ENCODE data around the gene FCHO1. TPM values are rescaled to one million over a fixed set of nuclear protein-coding genes. Genes with fewer than 3 reads are reported as not detected.
A peak's percentile ranks its signal among the peaks of the same experiment; 100 is the strongest.
"Not testable (repeated sequence)": the region's sequence is repeated elsewhere in the genome, so short reads cannot be mapped to it uniquely, and the experiment has no call there.

The FCHO1 gene
- polyA plus RNA-seq, 1 experiment: 0.48 TPM

DNA sequence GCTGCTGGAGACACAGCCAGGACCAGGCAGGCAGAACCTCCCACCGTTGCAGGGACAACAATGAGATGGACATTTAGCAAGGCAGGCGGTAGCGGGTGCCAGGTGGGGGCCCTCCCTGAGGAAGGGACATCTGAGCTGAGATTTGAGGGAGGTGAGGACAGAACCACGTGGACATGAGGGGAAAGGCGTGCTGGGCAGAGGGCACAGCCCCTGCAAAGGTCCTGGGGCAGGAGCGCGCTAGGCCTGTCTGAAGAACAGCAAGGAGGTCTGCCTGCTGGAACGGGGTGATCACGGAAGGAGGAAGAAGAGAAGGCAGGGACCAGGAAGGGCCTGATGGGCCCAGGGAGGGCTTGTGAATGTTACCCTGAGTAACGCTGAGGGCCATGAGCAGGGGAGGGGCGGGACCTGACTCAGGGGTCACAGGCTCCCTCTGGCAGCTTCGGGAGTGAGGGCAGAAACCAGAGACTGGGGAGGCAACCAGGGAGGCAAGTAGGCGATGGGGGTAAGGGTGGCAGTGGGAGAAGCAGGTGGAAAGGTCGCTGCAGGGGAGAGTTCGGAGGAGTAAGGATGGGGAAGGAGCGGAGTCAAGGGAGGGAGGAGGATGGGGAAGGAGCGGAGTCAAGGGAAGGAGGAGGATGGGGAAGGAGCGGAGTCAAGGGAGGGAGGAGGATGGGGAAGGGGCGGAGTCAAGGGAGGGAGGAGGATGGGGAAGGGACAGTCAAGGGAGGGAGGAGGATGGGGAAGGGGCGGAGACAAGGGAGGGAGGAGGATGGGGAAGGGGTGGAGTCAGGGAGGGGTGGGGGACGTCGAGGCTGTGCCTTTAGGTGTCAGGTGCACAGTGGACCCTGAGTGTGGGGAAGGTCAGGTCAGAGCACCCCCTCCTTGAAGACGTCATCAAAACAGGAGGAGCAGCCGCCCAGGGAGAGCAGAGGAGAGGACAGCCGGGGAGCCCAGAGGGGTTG, 28.0 kb downstream of the FCHO1 start:
- POLR2A ChIA-PET: interaction anchor here (0.6 kb wide), 1 partner anchor 174 kb away, joined by 5 read pairs; no protein-coding TSS in a partner anchor

DNA sequence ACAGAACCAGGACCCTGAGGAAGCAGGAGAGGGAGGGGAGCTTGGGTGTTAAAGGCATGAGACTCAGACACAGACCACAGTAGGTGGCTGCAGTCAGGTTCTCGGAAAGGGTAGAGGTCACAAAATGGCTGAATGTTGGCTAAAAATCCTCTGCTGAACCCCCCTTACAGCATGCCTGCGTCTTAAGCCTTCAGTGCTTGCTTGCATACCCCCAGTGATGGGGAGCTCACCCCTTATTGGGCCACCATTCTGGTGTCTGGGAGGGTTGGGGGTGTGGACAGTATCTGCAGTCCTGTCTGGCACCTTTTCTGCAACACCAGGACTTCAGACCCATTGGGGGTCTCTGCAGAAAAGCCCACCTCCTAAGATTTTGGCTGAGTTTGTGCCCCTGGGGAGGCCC, 29.5 kb downstream of the FCHO1 start:
- Histone ChIP-seq H3K4me3 (ENCODE audit: low read depth, low read length) (no peak overlapping the region), H3K27me3 (ENCODE audit: control insufficient read depth, insufficient read depth, low read length) (no peaks in the 10 kb centered on the region), H3K36me3 (ENCODE audit: control insufficient read depth, insufficient read depth, low read length) (no peaks in the 10 kb centered on the region)
- ChIA-PET POLR2A (no interaction called here), CTCF (no interaction called here)
- no peak for DNase-seq (ENCODE audit: low read depth)
- TF ChIP-seq, protein P1, sequence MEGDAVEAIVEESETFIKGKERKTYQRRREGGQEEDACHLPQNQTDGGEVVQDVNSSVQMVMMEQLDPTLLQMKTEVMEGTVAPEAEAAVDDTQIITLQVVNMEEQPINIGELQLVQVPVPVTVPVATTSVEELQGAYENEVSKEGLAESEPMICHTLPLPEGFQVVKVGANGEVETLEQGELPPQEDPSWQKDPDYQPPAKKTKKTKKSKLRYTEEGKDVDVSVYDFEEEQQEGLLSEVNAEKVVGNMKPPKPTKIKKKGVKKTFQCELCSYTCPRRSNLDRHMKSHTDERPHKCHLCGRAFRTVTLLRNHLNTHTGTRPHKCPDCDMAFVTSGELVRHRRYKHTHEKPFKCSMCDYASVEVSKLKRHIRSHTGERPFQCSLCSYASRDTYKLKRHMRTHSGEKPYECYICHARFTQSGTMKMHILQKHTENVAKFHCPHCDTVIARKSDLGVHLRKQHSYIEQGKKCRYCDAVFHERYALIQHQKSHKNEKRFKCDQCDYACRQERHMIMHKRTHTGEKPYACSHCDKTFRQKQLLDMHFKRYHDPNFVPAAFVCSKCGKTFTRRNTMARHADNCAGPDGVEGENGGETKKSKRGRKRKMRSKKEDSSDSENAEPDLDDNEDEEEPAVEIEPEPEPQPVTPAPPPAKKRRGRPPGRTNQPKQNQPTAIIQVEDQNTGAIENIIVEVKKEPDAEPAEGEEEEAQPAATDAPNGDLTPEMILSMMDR (IDR thresholded peaks at IDR 0.05; ENCODE audit: insufficient read depth, low read depth, low read length): no peak

More for the DNA sequence above, 28.0 kb downstream of the FCHO1 start:
- TF ChIP-seq, protein P1 (IDR thresholded peaks at IDR 0.05; ENCODE audit: insufficient read depth, low read depth, low read length): no peak
- no peak for DNase-seq (ENCODE audit: low read depth)
- H3K27me3 ChIP-seq (ENCODE audit: control insufficient read depth, insufficient read depth, low read length): no peaks in the 10 kb centered on the region
- H3K36me3 ChIP-seq (ENCODE audit: control insufficient read depth, insufficient read depth, low read length): no peaks in the 10 kb centered on the region
- H3K4me3 ChIP-seq (ENCODE audit: low read depth, low read length): peak overlapping the region; percentile 35
- CTCF ChIA-PET: interaction anchor here (1.3 kb wide), 1 partner anchor 16 kb away, joined by 3 read pairs; no protein-coding TSS in a partner anchor

DNA sequence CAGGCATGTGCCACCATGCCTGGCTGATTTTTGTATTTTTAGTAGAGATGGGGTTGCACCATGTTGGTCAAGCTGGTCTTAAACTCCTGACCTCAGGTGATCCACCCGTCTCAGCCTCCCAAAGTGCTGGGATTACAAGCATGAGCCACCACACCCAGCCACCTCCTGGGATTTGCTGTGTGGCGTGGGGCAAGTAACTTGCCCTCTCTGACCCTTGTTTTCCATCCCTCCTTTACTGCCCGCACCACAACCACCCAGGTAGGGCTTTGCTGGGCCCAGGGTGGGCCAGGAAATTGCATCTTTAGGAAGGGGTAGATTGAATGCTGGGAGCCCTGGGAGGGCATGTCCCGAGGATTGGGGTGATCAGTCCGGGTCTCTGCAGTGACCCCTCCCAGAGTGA, 32.4 kb downstream of the FCHO1 start:
- H3K27me3 ChIP-seq (ENCODE audit: control insufficient read depth, insufficient read depth, low read length); H3K4me3 ChIP-seq (ENCODE audit: low read depth, low read length); DNase-seq (ENCODE audit: low read depth); H3K36me3 ChIP-seq (ENCODE audit: control insufficient read depth, insufficient read depth, low read length); POLR2A ChIA-PET: not testable (repeated sequence)
- CTCF ChIA-PET: interaction anchor here (0.6 to 2.8 kb wide), 15 partner anchors 8 to 477 kb away, joined by 3 to 10 read pairs (median 4); partner anchors contain the start of gene B3GNT3

DNA sequence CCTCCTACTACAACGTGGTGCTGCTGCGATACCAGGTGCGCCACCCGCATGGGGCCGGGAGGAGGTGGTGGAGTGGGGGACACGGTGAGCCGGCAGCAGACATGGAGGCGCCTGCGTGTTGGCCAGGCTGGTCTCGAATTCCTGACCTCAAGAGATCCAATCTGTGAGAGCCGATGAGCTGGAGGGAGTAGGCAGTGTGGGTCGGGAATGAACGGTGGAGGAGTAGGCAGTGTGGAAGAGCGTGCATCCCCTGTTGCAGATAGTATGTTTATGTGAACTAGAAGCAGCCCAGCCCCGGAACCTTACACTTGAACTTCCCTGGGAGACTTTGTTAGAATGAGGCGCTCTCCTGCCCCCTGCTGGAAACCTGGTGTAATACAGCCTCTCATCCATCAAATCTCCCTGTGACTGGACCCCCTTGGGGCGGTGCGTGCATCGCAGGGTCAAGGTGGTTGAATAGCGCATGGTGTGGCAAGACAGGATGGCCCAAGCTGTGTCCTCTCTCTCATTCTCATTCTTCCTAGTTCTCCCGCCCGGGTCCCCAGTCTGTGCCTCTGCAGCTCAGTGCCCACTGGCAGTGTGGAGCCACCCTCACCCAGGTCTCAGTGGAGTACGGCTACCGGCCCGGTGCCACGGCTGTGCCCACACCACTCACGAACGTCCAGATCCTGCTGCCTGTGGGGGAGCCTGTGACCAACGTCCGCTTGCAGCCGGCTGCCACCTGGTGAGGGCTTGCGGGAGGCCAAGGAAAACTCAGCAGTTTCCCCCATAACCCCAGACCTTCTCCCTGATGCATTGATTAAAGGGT, 33.1 kb downstream of the FCHO1 start:
- Histone ChIP-seq H3K27me3 (ENCODE audit: control insufficient read depth, insufficient read depth, low read length) (no peaks in the 10 kb centered on the region), H3K36me3 (ENCODE audit: control insufficient read depth, insufficient read depth, low read length) (no peaks in the 10 kb centered on the region), H3K4me3 (ENCODE audit: low read depth, low read length) (no peak overlapping the region)
- TF ChIP-seq, protein P1 (IDR thresholded peaks at IDR 0.05; ENCODE audit: insufficient read depth, low read depth, low read length): peak; percentile 82
- ChIA-PET CTCF (interaction anchor here (0.6 to 2.8 kb wide), 19 partner anchors 8 to 478 kb away, joined by 3 to 10 read pairs (median 4); partner anchors contain the start of gene B3GNT3), POLR2A (no interaction called here)
- DNase-seq (ENCODE audit: low read depth): no peak

DNA sequence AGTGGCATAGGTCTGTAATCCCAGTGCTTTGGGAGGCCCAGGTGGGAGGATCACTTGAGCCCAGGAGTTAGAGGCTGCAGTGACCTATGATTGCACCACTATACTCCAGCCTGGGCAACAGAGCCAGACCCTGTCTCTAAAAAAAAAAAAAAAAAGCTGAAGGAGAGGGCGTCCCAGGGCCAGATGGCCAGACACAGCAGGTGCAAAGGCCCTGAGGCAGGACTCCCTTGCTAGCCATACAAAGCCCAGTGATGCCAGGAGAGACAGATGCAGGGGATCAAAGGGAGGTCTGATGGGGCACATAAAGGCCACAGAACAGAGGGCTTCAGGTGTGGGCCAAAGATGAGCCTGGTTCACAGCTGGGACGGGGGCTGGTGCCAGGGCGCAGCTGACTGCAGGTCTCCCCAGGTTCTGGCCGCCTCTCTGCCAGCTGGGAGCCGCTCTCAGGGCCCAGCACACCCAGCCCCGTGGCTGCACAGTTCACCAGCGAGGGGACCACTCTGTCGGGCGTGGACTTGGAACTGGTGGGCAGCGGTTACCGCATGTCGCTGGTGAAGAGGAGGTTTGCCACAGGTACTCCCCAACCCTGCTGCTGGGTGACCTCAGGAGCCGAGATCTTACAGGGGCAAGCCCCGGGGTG, 36.1 kb downstream of the FCHO1 start:
- ChIA-PET CTCF (no interaction called here), POLR2A (no interaction called here)
- Histone ChIP-seq H3K4me3 (ENCODE audit: low read depth, low read length) (no peak overlapping the region), H3K36me3 (ENCODE audit: control insufficient read depth, insufficient read depth, low read length) (no peaks in the 10 kb centered on the region), H3K27me3 (ENCODE audit: control insufficient read depth, insufficient read depth, low read length) (peaks cover 2% of the 10 kb centered on the region; the same call in 1 of the 2 replicates)
- no peak for DNase-seq (ENCODE audit: low read depth)
- TF ChIP-seq, protein P1 (IDR thresholded peaks at IDR 0.05; ENCODE audit: insufficient read depth, low read depth, low read length): no peak

All from BJ (cell line).